GM19043 (cell line): ENCODE results near the gene POLR3A.
A peak's percentile ranks its signal among the peaks of the same experiment; 100 is the strongest.
"Not testable (repeated sequence)": the region's sequence is repeated elsewhere in the genome, so short reads cannot be mapped to it uniquely, and the experiment has no call there.

Source experiments
- ATAC-seq: cut with Tn5 transposase; IDR thresholded peaks from one replicate; pipeline ENCODE4 v1.9.1; 2021; ENCODE audit warnings: low read depth; ENCODE audit not compliant: unreplicated experiment

The POLR3A gene

GRCh38 chr10:78029269-78030226 lies at the start of gene POLR3A:
POLR3A (minus strand) TSS chr10:78029515; CDS start chr10:78029407, 108 bp downstream.
- ATAC-seq, result peak; percentile 60

- no peak for ATAC-seq
Measured at GRCh38 chr10:78078539-78079330, 49.4 kb upstream of the POLR3A start.

GRCh38 chr10:78075806-78076205 lies 46.5 kb upstream of the POLR3A start:
- not testable (repeated sequence) for ATAC-seq

- no peak for ATAC-seq
Measured at GRCh38 chr10:78072504-78072903, 43.2 kb upstream of the POLR3A start.

GRCh38 chr10:78071857-78072179 lies 42.5 kb upstream of the POLR3A start:
- ATAC-seq, result no peak

GRCh38 chr10:78071140-78071856 lies 42.0 kb upstream of the POLR3A start:
- no peak for ATAC-seq

- no peak for ATAC-seq
Measured at GRCh38 chr10:78070726-78071125, 41.4 kb upstream of the POLR3A start.

- not testable (repeated sequence) for ATAC-seq
Measured at GRCh38 chr10:78070064-78070463, 40.7 kb upstream of the POLR3A start.

GRCh38 chr10:78069151-78069550 lies 39.8 kb upstream of the POLR3A start:
- ATAC-seq, result no peak

GRCh38 chr10:78066728-78067430 lies 37.6 kb upstream of the POLR3A start:
- ATAC-seq, result no peak

- no peak for ATAC-seq
Measured at GRCh38 chr10:78066012-78066411, 36.7 kb upstream of the POLR3A start.

- no peak for ATAC-seq
Measured at GRCh38 chr10:78065611-78066010, 36.3 kb upstream of the POLR3A start.

- ATAC-seq, result not testable (repeated sequence)
Measured at GRCh38 chr10:78064919-78065318, 35.6 kb upstream of the POLR3A start.

GRCh38 chr10:78063236-78063635 lies 33.9 kb upstream of the POLR3A start:
- no peak for ATAC-seq

- ATAC-seq, result no peak
Measured at GRCh38 chr10:78062296-78062695, 33.0 kb upstream of the POLR3A start.

GRCh38 chr10:78059906-78060702 lies 30.8 kb upstream of the POLR3A start:
- no peak for ATAC-seq

GRCh38 chr10:78058562-78058961 lies 29.2 kb upstream of the POLR3A start:
- ATAC-seq, result no peak

- no peak for ATAC-seq
Measured at GRCh38 chr10:78053211-78053868, 24.0 kb upstream of the POLR3A start.

GRCh38 chr10:78049851-78050250 lies 20.5 kb upstream of the POLR3A start:
- no peak for ATAC-seq
